Sigmoid colon (tissue), 7 donors: ENCODE results near the gene SPAST. TPM values are rescaled to one million over a fixed set of nuclear protein-coding genes. Genes with fewer than 3 reads are reported as not detected.
A peak's percentile ranks its signal among the peaks of the same experiment; 100 is the strongest.
"Not testable (repeated sequence)": the region's sequence is repeated elsewhere in the genome, so short reads cannot be mapped to it uniquely, and the experiment has no call there.

Experiments used
- DNase-seq: peaks from one replicate; pipeline ENCODE4 v3.0.0-alpha.2; 2019
- H3K27ac ChIP-seq, 4 donors: fragments of 200-600 bp; sonication (generic); one replicate each; pipeline ENCODE4 v1.5.1; 2016 to 2019; ENCODE audit warnings: mild to moderate bottlenecking in 1 of 4
- H3K27me3 ChIP-seq, 3 donors: fragments of 200-600 bp; sonication (generic); one replicate each; pipeline ENCODE4 v1.5.1; 2019; ENCODE audit warnings: mild to moderate bottlenecking in 1 of 3
- H3K36me3 ChIP-seq, 4 donors: fragments of 200-600 bp; sonication (generic); one replicate each; pipeline ENCODE4 v1.5.1; 2016 to 2019
- H3K4me1 ChIP-seq, 4 donors: fragments of 200-600 bp; sonication (generic); one replicate each; pipeline ENCODE4 v1.5.1; 2017 to 2019
- H3K4me3 ChIP-seq, 4 donors: fragments of 200-600 bp; sonication (generic); one replicate each; pipeline ENCODE4 v1.5.1; 2017 to 2019; ENCODE audit warnings: mild to moderate bottlenecking in 2 of 4, moderate library complexity in 1 of 4
- H3K9me3 ChIP-seq, 4 donors: fragments of 200-600 bp in 3 of 4; sonication (generic) in 3 of 4; one replicate each; pipeline versions ENCODE4 v1.5.1 to v1.6.1; 2013 to 2019
- EP300 ChIP-seq, 4 donors: sonication (generic); formaldehyde crosslinking; IDR thresholded peaks; one replicate each; pipeline ENCODE4 v1.6.1; 2017; ENCODE audit warnings: antibody characterized with exemption in 4 of 4
- POLR2A ChIP-seq, 2 donors: fragments of 450-650 bp; IDR thresholded peaks; one replicate each; pipeline ENCODE4 v1.6.1; 2016; ENCODE audit warnings: antibody characterized with exemption in 2 of 2, mild to moderate bottlenecking in 2 of 2, moderate library complexity in 2 of 2
- POLR2AphosphoS5 ChIP-seq, 4 donors: sonication (generic); formaldehyde crosslinking; IDR thresholded peaks; one replicate each; pipeline ENCODE4 v1.6.1; 2017; ENCODE audit warnings: antibody characterized with exemption in 4 of 4
- WGBS, 2 donors: extraction: QIAGEN DNeasy Blood & Tissue Kit; methylation state at CpG; one replicate each; pipeline ENCODE4 v1.1.7; 2013; 5-methylcytosine and 5-hydroxymethylcytosine counted together
- intact Hi-C: fragments of 100-400 bp; cut with DNase I; formaldehyde crosslinking; loops from one replicate; pipeline ENCODE4 v1.15.1; 2023
- polyA plus RNA-seq, 3 donors: library from polyadenylated mRNA; stranded (reverse); fragments of 200-250 nt; gene quantifications; one replicate each; pipeline ENCODE4 v1.2.3, GENCODE V29; 2013
- total RNA-seq, 4 donors: library from RNA; depleted of rRNA; stranded (reverse); fragments of >200 nt; gene quantifications; one replicate each; pipeline ENCODE4 v1.1.0, GENCODE V29; 2016
- TF ChIP-seq, protein P1 (sequence below), 4 experiments: fragments of 450-650 bp in 3 of 4; fragments of 200-600 bp in 1 of 4; IDR thresholded peaks; one replicate each; pipeline ENCODE4 v1.5.1; 2016 to 2019; ENCODE audit warnings: antibody characterized with exemption in 4 of 4, mild to moderate bottlenecking in 3 of 4, moderate library complexity in 2 of 4
- donor health status: healthy with polysubstance abuse.
- donor health status: Bipolar disorder and iron deficiency.
- donor health status: healthy.

Gene SPAST
- total and polyA plus RNA-seq, 7 donors: 4.6 to 24.2 (median 12.2) TPM

DNA sequence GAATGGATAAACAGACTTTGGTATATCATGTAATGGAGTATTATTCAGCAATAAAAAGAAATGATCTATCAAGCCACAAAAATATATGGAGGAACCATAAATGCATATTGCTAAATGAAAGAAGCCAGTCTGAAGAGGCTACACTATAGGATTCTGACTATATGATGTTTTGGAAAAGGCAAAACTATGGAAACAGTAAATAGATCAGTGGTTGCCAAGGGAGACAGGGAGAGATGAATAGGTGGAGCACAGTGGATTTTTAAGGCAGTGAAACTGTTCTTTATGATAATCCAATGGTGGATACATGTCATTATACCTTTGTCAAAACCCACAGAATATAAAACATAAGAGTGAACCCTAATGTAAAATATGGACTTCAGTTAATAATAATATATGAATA, 61.3 kb downstream of the SPAST start:
- Histone ChIP-seq H3K9me3 (no peaks in the 10 kb centered on the region), H3K27me3 (no peaks in the 10 kb centered on the region), H3K27ac (no peak overlapping the region), H3K4me3 (no peak overlapping the region), H3K36me3 (peaks cover 0 to 37% (median 10%) of the 10 kb centered on the region in 4 donors), H3K4me1 (no peaks in the 10 kb centered on the region)
- intact Hi-C loops: no loop called here
- TF ChIP-seq, protein P1, sequence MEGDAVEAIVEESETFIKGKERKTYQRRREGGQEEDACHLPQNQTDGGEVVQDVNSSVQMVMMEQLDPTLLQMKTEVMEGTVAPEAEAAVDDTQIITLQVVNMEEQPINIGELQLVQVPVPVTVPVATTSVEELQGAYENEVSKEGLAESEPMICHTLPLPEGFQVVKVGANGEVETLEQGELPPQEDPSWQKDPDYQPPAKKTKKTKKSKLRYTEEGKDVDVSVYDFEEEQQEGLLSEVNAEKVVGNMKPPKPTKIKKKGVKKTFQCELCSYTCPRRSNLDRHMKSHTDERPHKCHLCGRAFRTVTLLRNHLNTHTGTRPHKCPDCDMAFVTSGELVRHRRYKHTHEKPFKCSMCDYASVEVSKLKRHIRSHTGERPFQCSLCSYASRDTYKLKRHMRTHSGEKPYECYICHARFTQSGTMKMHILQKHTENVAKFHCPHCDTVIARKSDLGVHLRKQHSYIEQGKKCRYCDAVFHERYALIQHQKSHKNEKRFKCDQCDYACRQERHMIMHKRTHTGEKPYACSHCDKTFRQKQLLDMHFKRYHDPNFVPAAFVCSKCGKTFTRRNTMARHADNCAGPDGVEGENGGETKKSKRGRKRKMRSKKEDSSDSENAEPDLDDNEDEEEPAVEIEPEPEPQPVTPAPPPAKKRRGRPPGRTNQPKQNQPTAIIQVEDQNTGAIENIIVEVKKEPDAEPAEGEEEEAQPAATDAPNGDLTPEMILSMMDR (IDR thresholded peaks at IDR 0.05): no peak
- no peak for DNase-seq

DNA sequence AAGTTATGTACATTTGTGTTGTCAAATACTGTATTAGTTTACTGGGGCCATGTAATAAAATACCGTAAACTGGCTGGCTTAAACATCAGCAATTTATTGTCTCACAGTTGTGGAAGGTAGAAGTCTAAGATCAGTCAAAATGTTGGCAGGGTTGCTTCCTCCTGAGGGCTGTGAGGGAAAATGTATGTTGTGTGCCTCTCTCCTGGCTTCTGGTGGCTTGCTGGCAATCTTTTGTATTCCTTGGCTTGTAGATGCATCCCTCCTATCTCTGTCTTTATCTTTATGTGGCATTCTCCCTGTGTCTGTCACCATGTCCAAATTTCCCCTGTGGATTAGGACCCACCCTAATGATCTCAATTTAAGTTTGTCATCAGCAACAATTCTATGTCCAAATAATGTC, 65.3 kb downstream of the SPAST start:
- H3K9me3 ChIP-seq: no peaks in the 10 kb centered on the region
- H3K4me1 ChIP-seq: no peaks in the 10 kb centered on the region
- TF ChIP-seq POLR2A (IDR thresholded peaks at IDR 0.05) (no peak), EP300 (IDR thresholded peaks at IDR 0.05) (no peak), POLR2AphosphoS5 (IDR thresholded peaks at IDR 0.05) (no peak)
- TF ChIP-seq, protein P1 (IDR thresholded peaks at IDR 0.05): no peak
- WGBS, 2 donors: 96 to 97% methylated on average over 1 of the region's 1 CpG
- H3K36me3 ChIP-seq: peaks cover 0 to 54% (median 13%) of the 10 kb centered on the region in 4 donors
- H3K4me3 ChIP-seq: no peak overlapping the region
- no peak overlapping the region for H3K27ac ChIP-seq
- intact Hi-C loops: no loop called here
- DNase-seq: no peak
- no peaks in the 10 kb centered on the region for H3K27me3 ChIP-seq

DNA sequence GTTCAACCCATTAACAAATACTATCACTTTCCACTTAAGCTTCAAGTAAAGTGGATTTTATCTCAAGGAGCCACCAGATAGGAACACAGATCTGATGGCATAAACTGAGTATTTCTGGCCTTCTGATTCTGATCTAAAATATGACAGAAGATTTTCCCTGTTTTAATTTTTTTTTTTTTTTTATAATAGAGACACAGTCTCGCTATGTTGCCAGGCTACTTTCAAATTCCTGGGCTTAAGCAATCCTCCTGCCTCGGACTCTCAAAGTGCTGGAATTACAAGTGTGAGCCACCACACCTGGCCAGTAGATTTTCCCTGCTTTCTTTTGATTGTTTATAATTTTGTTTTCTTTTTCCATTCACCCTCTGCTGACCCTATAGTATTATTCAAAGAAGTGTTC, 65.7 kb downstream of the SPAST start:
- Histone ChIP-seq H3K36me3 (peaks cover 0 to 55% (median 13%) of the 10 kb centered on the region in 4 donors), H3K9me3 (no peaks in the 10 kb centered on the region), H3K27me3 (no peaks in the 10 kb centered on the region), H3K4me3 (no peak overlapping the region), H3K4me1 (no peaks in the 10 kb centered on the region), H3K27ac (no peak overlapping the region)
- no peak for DNase-seq
- intact Hi-C loops: no loop called here
- TF ChIP-seq POLR2A (IDR thresholded peaks at IDR 0.05) (no peak), POLR2AphosphoS5 (IDR thresholded peaks at IDR 0.05) (no peak), EP300 (IDR thresholded peaks at IDR 0.05) (no peak)
- TF ChIP-seq, protein P1 (IDR thresholded peaks at IDR 0.05): no peak
- WGBS, 2 donors: 93 to 96% methylated on average over 2 of the region's 2 CpGs

- 66 to 86% methylated on average over 8 of the region's 8 CpGs for WGBS, 2 donors
- Histone ChIP-seq H3K9me3 (no peaks in the 10 kb centered on the region), H3K27ac (no peak overlapping the region), H3K36me3 (peaks cover 0 to 41% (median 5%) of the 10 kb centered on the region in 4 donors), H3K4me1 (peaks cover 0 to 6% (median 2%) of the 10 kb centered on the region in 4 donors), H3K4me3 (no peak overlapping the region), H3K27me3 (no peaks in the 10 kb centered on the region)
- DNase-seq: no peak
- TF ChIP-seq EP300 (IDR thresholded peaks at IDR 0.05): no peak
- TF ChIP-seq POLR2AphosphoS5 (IDR thresholded peaks at IDR 0.05): no peak
- TF ChIP-seq, protein P1 (IDR thresholded peaks at IDR 0.05): peak in 2 of 4 experiments; percentile 10 to 15
- intact Hi-C loops: no loop called here
These were observed 72.1 kb downstream of the SPAST start for GRCh38 chr2:32135409-32135808.

- intact Hi-C loops: no loop called here
- Histone ChIP-seq H3K27ac (no peak overlapping the region), H3K36me3 (peaks cover 0 to 37% (median 5%) of the 10 kb centered on the region in 4 donors)
These were observed 72.7 kb downstream of the SPAST start for GRCh38 chr2:32136097-32136496.

GRCh38 chr2:32151544-32151943, 88.2 kb downstream of the SPAST start:
- DNase-seq, H3K27me3 ChIP-seq, H3K4me1 ChIP-seq, H3K4me3 ChIP-seq, H3K27ac ChIP-seq, intact Hi-C loops, H3K9me3 ChIP-seq: not testable (repeated sequence)
- H3K36me3 ChIP-seq: peaks cover 0 to 52% (median 3%) of the 10 kb centered on the region in 4 donors
- 96 to 98% methylated on average over 14 of the region's 14 CpGs for WGBS, 2 donors

More at GRCh38 chr2:32136097-32136496, 72.7 kb downstream of the SPAST start:
- 88 to 93% methylated on average over 4 of the region's 4 CpGs for WGBS, 2 donors
- Histone ChIP-seq H3K4me3 (no peak overlapping the region), H3K4me1 (peaks cover 0 to 6% (median 2%) of the 10 kb centered on the region in 4 donors), H3K27me3 (no peaks in the 10 kb centered on the region), H3K9me3 (no peaks in the 10 kb centered on the region)
- DNase-seq: no peak
- TF ChIP-seq POLR2AphosphoS5 (IDR thresholded peaks at IDR 0.05) (no peak), POLR2A (IDR thresholded peaks at IDR 0.05) (no peak), EP300 (IDR thresholded peaks at IDR 0.05) (no peak)
- TF ChIP-seq, protein P1 (IDR thresholded peaks at IDR 0.05): no peak
